H9 (cell line): ENCODE measurements around the gene ACTL8. TPM values are rescaled to one million over a fixed set of nuclear protein-coding genes. Genes with fewer than 3 reads are reported as not detected.

Experiments used
- DNase-seq: peaks from one replicate; pipeline ENCODE4 v3.0.0-alpha.2; 2017
- H2AFZ ChIP-seq: one replicate; pipeline ENCODE4 v1.6.1; 2013; ENCODE audit warnings: mild to moderate bottlenecking, low read length, control low read depth, moderate library complexity
- H2AK5ac ChIP-seq: 2 replicates; pipeline ENCODE4 v1.6.1; 2013; ENCODE audit warnings: low read length, control low read depth, mixed read lengths; ENCODE audit not compliant: insufficient read length
- H2BK120ac ChIP-seq: one replicate; pipeline ENCODE4 v1.6.1; 2013; ENCODE audit warnings: low read depth, mild to moderate bottlenecking, low read length, control low read depth, inconsistent platforms; ENCODE audit not compliant: poor library complexity, severe bottlenecking
- H2BK12ac ChIP-seq: 2 replicates; pipeline ENCODE4 v1.6.1; 2013; ENCODE audit warnings: low read length, control low read depth, mixed read lengths, low read depth; ENCODE audit not compliant: insufficient read length
- H2BK15ac ChIP-seq: 2 replicates; pipeline ENCODE4 v1.6.1; 2013; ENCODE audit warnings: low read depth, low read length, control low read depth
- H2BK20ac ChIP-seq: one replicate; pipeline ENCODE4 v1.6.1; 2013; ENCODE audit warnings: low read depth, mild to moderate bottlenecking, low read length, control low read depth, inconsistent platforms; ENCODE audit not compliant: poor library complexity, severe bottlenecking
- H2BK5ac ChIP-seq: 2 replicates; pipeline ENCODE4 v1.6.1; 2013; ENCODE audit warnings: low read length, control low read depth, mixed read lengths; ENCODE audit not compliant: insufficient read length
- H3K14ac ChIP-seq: 2 replicates; pipeline ENCODE4 v1.6.1; 2013; ENCODE audit warnings: low read length, control low read depth; ENCODE audit not compliant: insufficient read depth
- H3K18ac ChIP-seq: 2 replicates; pipeline ENCODE4 v1.6.1; 2013; ENCODE audit warnings: low read depth, mild to moderate bottlenecking, mixed read lengths, low read length, control low read depth; ENCODE audit not compliant: insufficient read length
- H3K23ac ChIP-seq: 2 replicates; pipeline ENCODE4 v1.6.1; 2013; ENCODE audit warnings: low read length, control low read depth, mixed read lengths, low read depth; ENCODE audit not compliant: insufficient read length
- H3K23me2 ChIP-seq: 2 replicates; pipeline ENCODE4 v1.6.1; 2013; ENCODE audit warnings: low read depth, mild to moderate bottlenecking, mixed read lengths, low read length, control low read depth; ENCODE audit not compliant: insufficient read length, poor library complexity, severe bottlenecking
- H3K27ac ChIP-seq: 2 replicates; pipeline ENCODE4 v1.5.1; 2013; ENCODE audit warnings: low read length, control low read depth, mixed read lengths, low read depth; ENCODE audit not compliant: insufficient read length
- H3K27me3 ChIP-seq: 2 replicates; pipeline ENCODE4 v1.6.1; 2013; ENCODE audit warnings: low read length, control low read depth, inconsistent platforms; ENCODE audit not compliant: insufficient read depth
- H3K4ac ChIP-seq: 2 replicates; pipeline ENCODE4 v1.6.1; 2013; ENCODE audit warnings: low read depth, mild to moderate bottlenecking, control low read depth, inconsistent platforms, low read length, moderate library complexity
- H3K4me1 ChIP-seq: 2 replicates; pipeline ENCODE4 v1.6.1; 2013; ENCODE audit warnings: low read length, control low read depth, inconsistent platforms; ENCODE audit not compliant: insufficient read depth
- H3K4me2 ChIP-seq: 2 replicates; pipeline ENCODE4 v1.6.1; 2013; ENCODE audit warnings: low read length, control low read depth, mixed read lengths; ENCODE audit not compliant: insufficient read length, insufficient read depth
- H3K56ac ChIP-seq: 2 replicates; pipeline ENCODE4 v1.6.1; 2013; ENCODE audit warnings: low read depth, mild to moderate bottlenecking, mixed read lengths, low read length, control low read depth; ENCODE audit not compliant: insufficient read length
- H3K79me1 ChIP-seq: 2 replicates; pipeline ENCODE4 v1.6.1; 2013; ENCODE audit warnings: low read depth, mild to moderate bottlenecking, moderate library complexity, low read length, control low read depth, inconsistent platforms; ENCODE audit not compliant: insufficient read depth, poor library complexity, severe bottlenecking
- H3K79me2 ChIP-seq: 2 replicates; pipeline ENCODE4 v1.6.1; 2013; ENCODE audit warnings: low read length, control low read depth, inconsistent platforms; ENCODE audit not compliant: insufficient read depth
- H3K9ac ChIP-seq: 2 replicates; pipeline ENCODE4 v1.6.1; 2013; ENCODE audit warnings: low read length, control low read depth, mixed read lengths; ENCODE audit not compliant: insufficient read length; ENCODE audit errors: extremely low read depth
- H3K9me3 ChIP-seq: one replicate; pipeline ENCODE4 v1.6.1; 2013; ENCODE audit warnings: low read depth, low read length, inconsistent platforms; ENCODE audit not compliant: control insufficient read depth
- H3T11ph ChIP-seq: one replicate; pipeline ENCODE4 v1.6.1; 2013; ENCODE audit warnings: mild to moderate bottlenecking, low read length, control low read depth, inconsistent platforms
- H4K20me1 ChIP-seq: one replicate; pipeline ENCODE4 v1.6.1; 2013; ENCODE audit not compliant: control insufficient read depth, insufficient read length, insufficient read depth
- H4K5ac ChIP-seq: 2 replicates; pipeline ENCODE4 v1.6.1; 2013; ENCODE audit warnings: low read depth, mild to moderate bottlenecking, mixed read lengths, low read length, control low read depth; ENCODE audit not compliant: insufficient read length
- H4K8ac ChIP-seq: replicated peaks from 2 replicates; pipeline ENCODE4 v1.6.1; 2013; ENCODE audit warnings: low read length, control low read depth, mixed read lengths, low read depth; ENCODE audit not compliant: insufficient read length
- H4K91ac ChIP-seq: 2 replicates; pipeline ENCODE4 v1.6.1; 2013; ENCODE audit warnings: low read depth, mild to moderate bottlenecking, moderate library complexity, mixed read lengths, low read length, control low read depth; ENCODE audit not compliant: insufficient read length
- H3K27ac Mint-ChIP-seq, 3 experiments: 2 replicates in 2 of 3; 3 replicates in 1 of 3; pipeline ENCODE4 v1.8.0; 2020 to 2021; ENCODE audit warnings: mixed read lengths in 3 of 3, mild to moderate bottlenecking in 1 of 3, moderate library complexity in 1 of 3
- H3K27me3 Mint-ChIP-seq: 2 replicates; pipeline ENCODE4 v1.8.0; 2021; ENCODE audit warnings: low read depth, mild to moderate bottlenecking, moderate library complexity, mixed read lengths
- H3K36me3 Mint-ChIP-seq, 3 experiments: 2 replicates in 2 of 3; 3 replicates in 1 of 3; pipeline ENCODE4 v1.8.0; 2020 to 2021; ENCODE audit warnings: low read depth in 3 of 3, mixed read lengths in 3 of 3; ENCODE audit not compliant: insufficient read depth in 1 of 3
- H3K4me1 Mint-ChIP-seq, 2 experiments: 2 replicates each; pipeline ENCODE4 v1.8.0; 2020; ENCODE audit warnings: mixed read lengths in 2 of 2
- H3K4me3 Mint-ChIP-seq, 2 experiments: 2 replicates in 1 of 2; 3 replicates in 1 of 2; pipeline ENCODE4 v1.8.0; 2020 to 2021; ENCODE audit warnings: mild to moderate bottlenecking in 2 of 2, mixed read lengths in 2 of 2, moderate library complexity in 1 of 2
- H3K9me3 Mint-ChIP-seq, 2 experiments: 2 replicates in 1 of 2; 3 replicates in 1 of 2; pipeline ENCODE4 v1.8.0; 2020; ENCODE audit warnings: mild to moderate bottlenecking in 2 of 2, mixed read lengths in 2 of 2, moderate library complexity in 1 of 2
- CTCF ChIP-seq: fragments of 200-600 bp; sonication (generic); conservative IDR thresholded peaks from 3 replicates; pipeline ENCODE4 v1.8.0; 2021; ENCODE audit warnings: antibody characterized with exemption, mild to moderate bottlenecking
- WGBS: extraction: QIAGEN DNeasy Blood & Tissue Kit; methylation state at CpG from one replicate; pipeline ENCODE4 v1.1.7; 2013; ENCODE audit warnings: missing lambda C conversion rate, low lambda C conversion rate, mixed read lengths; ENCODE audit not compliant: insufficient read length; ENCODE audit errors: extremely low coverage; 5-methylcytosine and 5-hydroxymethylcytosine counted together
- total RNA-seq: library from RNA; stranded (reverse); gene quantifications from 2 replicates; pipeline ENCODE4 v1.2.1, GENCODE V29; 2021

The ACTL8 gene
- total RNA-seq, 1 experiment from 2014 or later, result not detected

- Mint-ChIP-seq H3K27me3 (peaks cover 9% of the 10 kb centered on the region), H3K9me3 (peaks cover 0 to 2% of the 10 kb centered on the region in 2 experiments; a peak in 4 of 5 replicates), H3K4me3 (no peak overlapping the region), H3K27ac (no peak overlapping the region), H3K4me1 (peaks cover 17 to 22% of the 10 kb centered on the region in 2 experiments), H3K36me3 (peaks cover 0 to under 1% (median 0%) of the 10 kb centered on the region in 3 experiments; a peak in 1 of 7 replicates)
- H3K79me2 ChIP-seq, result no peaks in the 10 kb centered on the region
- H3K4me2 ChIP-seq, result no peak overlapping the region
- no peak for TF ChIP-seq CTCF
- H2BK15ac ChIP-seq, result no peak overlapping the region
- peaks cover 2% of the 10 kb centered on the region; the same call in 1 of the 2 replicates for H3K4me1 ChIP-seq
- no peak overlapping the region for H4K8ac ChIP-seq
- WGBS, result no CpG with 5 or more reads among the region's 2 CpGs
- no peaks in the 10 kb centered on the region for H3K79me1 ChIP-seq
- no peaks in the 10 kb centered on the region for H3K27me3 ChIP-seq
- no peak overlapping the region for H3K18ac ChIP-seq
- no peak overlapping the region for H2BK20ac ChIP-seq
- no peak overlapping the region for H3T11ph ChIP-seq
- H2BK5ac ChIP-seq, result no peak overlapping the region
- no peak overlapping the region for H3K23ac ChIP-seq
- H3K23me2 ChIP-seq, result no peaks in the 10 kb centered on the region
- no peak overlapping the region for H2AK5ac ChIP-seq
- no peak overlapping the region for H2BK12ac ChIP-seq
- H3K14ac ChIP-seq, result no peak overlapping the region
- H3K27ac ChIP-seq, result no peak overlapping the region
- H2AFZ ChIP-seq, result no peak overlapping the region
- H4K91ac ChIP-seq, result no peak overlapping the region
- no peak overlapping the region for H3K4ac ChIP-seq
- no peak overlapping the region for H2BK120ac ChIP-seq
- no peaks in the 10 kb centered on the region for H3K9me3 ChIP-seq
- no peak overlapping the region for H4K5ac ChIP-seq
- DNase-seq, result no peak
- no peaks in the 10 kb centered on the region for H4K20me1 ChIP-seq
- H3K9ac ChIP-seq, result no peak overlapping the region
- no peak overlapping the region for H3K56ac ChIP-seq
Measured at GRCh38 chr1:17862121-17862520, 107.0 kb downstream of the ACTL8 start.
